ACC112 (cell line): Measurements from ENCODE around the gene ALCAM.
"Not testable (repeated sequence)": the region's sequence is repeated elsewhere in the genome, so short reads cannot be mapped to it uniquely, and the experiment has no call there.

Source experiments
- H2AFZ ChIP-seq: fragments of 200-600 bp; sonication (generic); one replicate; pipeline ENCODE4 v1.6.0; 2017; ENCODE audit warnings: antibody characterized with exemption, low read length; ENCODE audit not compliant: unreplicated experiment
- H3K27ac ChIP-seq: fragments of 200-600 bp; sonication (generic); 2 replicates; pipeline ENCODE4 v1.5.1; 2014; ENCODE audit warnings: low read depth, mild to moderate bottlenecking, antibody characterized with exemption, low read length, moderate library complexity
- H3K27me3 ChIP-seq: fragments of 200-600 bp; sonication (generic); 2 replicates; pipeline ENCODE4 v1.6.1; 2014; ENCODE audit warnings: mild to moderate bottlenecking, antibody characterized with exemption, low read length, moderate library complexity, mixed read lengths; ENCODE audit not compliant: insufficient read depth
- H3K36me3 ChIP-seq: fragments of 200-600 bp; sonication (generic); 2 replicates; pipeline ENCODE4 v1.6.1; 2016; ENCODE audit warnings: mild to moderate bottlenecking, antibody characterized with exemption, low read length, moderate library complexity, mixed read lengths; ENCODE audit not compliant: insufficient read depth
- H3K4me1 ChIP-seq: fragments of 200-600 bp; sonication (generic); one replicate; pipeline ENCODE4 v1.6.1; 2016; ENCODE audit warnings: low read length, mixed read lengths; ENCODE audit not compliant: insufficient read depth, unreplicated experiment, control insufficient read depth
- H3K4me3 ChIP-seq: fragments of 200-600 bp; sonication (generic); 2 replicates; pipeline ENCODE4 v1.5.1; 2014; ENCODE audit warnings: mild to moderate bottlenecking, low read depth, low read length
- H3K79me2 ChIP-seq: fragments of 200-600 bp; sonication (generic); one replicate; pipeline ENCODE4 v1.6.0; 2016; ENCODE audit warnings: low read length; ENCODE audit not compliant: control insufficient read depth, unreplicated experiment, insufficient read depth

The ALCAM gene

DNA sequence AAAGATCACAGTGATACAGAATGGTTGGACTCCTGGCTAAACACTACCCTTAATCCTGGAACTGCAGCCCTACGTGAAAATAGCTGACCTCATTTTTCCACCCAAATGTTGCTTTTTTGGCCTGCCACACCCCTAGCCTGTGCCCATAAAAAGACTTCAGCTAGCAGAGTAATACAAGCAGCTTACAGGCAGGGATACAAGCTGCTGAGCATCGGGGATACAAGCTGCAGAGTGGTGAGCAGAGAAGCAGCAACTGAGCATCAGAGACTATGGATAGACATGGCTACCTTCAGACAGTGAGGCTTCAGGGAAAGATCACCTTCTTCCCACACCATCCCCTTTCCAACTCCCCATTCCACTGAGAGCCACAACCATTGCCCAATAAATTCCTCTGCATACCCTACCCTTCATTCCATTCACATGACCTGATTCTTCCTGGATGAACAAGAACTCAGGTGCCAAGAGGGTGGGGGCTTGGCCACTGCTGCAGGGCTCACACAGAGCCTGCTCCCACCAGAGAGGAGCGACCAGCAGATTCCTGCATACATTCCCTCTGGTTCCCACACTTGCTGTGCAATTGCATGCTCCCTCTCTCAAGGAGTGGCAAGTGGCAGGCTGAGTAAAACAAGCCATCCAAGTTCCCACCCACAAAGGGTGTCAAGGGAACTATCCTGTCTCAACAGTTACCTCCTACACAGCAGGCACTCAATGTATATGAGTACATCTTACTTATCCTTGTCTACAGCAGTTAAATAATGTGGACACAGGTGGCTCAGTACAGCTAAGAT is 217.5 kb downstream of the ALCAM start:
- H2AFZ ChIP-seq: no peak overlapping the region
- H3K36me3 ChIP-seq: no peaks in the 10 kb centered on the region
- H3K4me1 ChIP-seq: peaks cover 4% of the 10 kb centered on the region
- H3K27me3 ChIP-seq: no peaks in the 10 kb centered on the region
- H3K79me2 ChIP-seq: no peaks in the 10 kb centered on the region
- no peak overlapping the region for H3K4me3 ChIP-seq
- no peak overlapping the region for H3K27ac ChIP-seq

- no peaks in the 10 kb centered on the region for H3K27me3 ChIP-seq
- no peak overlapping the region for H2AFZ ChIP-seq
- H3K27ac ChIP-seq: no peak overlapping the region
Measured at GRCh38 chr3:105593315-105593714, 226.6 kb downstream of the ALCAM start.

GRCh38 chr3:105594219-105594618 is 227.5 kb downstream of the ALCAM start:
- Histone ChIP-seq H3K79me2 (no peaks in the 10 kb centered on the region), H3K4me3 (peak overlapping the region; percentile 27; the same call in 1 of the 2 replicates)

More at GRCh38 chr3:105593315-105593714, 226.6 kb downstream of the ALCAM start:
- peaks cover 23% of the 10 kb centered on the region for H3K4me1 ChIP-seq
- no peak overlapping the region for H3K4me3 ChIP-seq
- H3K79me2 ChIP-seq: no peaks in the 10 kb centered on the region
- H3K36me3 ChIP-seq: 0 out of 2 replicates have a peak, but pooled peaks cover 6% of the 10 kb centered on the region

DNA sequence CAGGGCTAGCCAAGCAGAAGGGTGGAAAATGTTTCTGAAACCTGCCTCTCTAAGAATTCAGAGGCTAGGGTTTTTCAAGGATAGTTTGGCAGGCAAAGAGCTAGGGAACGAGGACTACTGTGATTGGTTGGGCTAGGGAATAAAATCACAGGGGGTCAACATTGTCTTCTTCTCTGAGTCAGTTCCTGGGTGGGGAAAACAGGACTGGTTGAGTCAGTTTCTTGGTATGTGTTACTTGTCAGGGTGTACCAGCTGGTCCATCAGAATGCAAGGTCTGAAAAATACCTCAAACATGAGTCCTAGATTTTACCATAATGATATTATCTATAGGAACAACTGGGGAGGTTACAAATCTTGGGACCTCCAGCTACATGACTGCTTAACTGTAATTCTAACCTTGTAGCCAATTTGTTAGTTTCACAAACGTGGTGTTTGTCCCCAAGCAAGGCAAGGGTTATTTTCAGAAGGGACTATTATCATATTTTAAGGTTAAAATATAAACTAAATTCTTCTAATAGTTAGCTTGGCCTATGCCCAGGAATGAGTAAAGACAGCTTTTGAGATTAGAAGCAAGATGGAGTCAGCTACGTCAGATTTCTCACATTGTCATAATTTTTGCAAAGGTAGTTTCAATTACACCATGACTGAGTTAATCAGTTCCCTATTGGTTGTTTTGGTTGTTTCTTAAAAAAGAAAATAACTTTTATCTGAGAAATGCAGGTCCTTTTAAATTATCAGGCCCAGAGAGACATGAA is 231.5 kb downstream of the ALCAM start:
- H3K36me3 ChIP-seq: 0 out of 2 replicates have a peak, but pooled peaks cover 6% of the 10 kb centered on the region
- H3K27ac ChIP-seq: peak overlapping the region; percentile 87
- peaks cover 32% of the 10 kb centered on the region for H3K4me1 ChIP-seq
- H3K4me3 ChIP-seq: peak overlapping the region; percentile 24; the same call in 1 of the 2 replicates
- no peaks in the 10 kb centered on the region for H3K79me2 ChIP-seq
- H3K27me3 ChIP-seq: no peaks in the 10 kb centered on the region
- peak overlapping the region; percentile 5 for H2AFZ ChIP-seq

More at GRCh38 chr3:105594219-105594618, 227.5 kb downstream of the ALCAM start:
- no peaks in the 10 kb centered on the region for H3K27me3 ChIP-seq
- peak overlapping the region; percentile 60 for H3K27ac ChIP-seq
- H3K4me1 ChIP-seq: peaks cover 32% of the 10 kb centered on the region
- 0 out of 2 replicates have a peak, but pooled peaks cover 6% of the 10 kb centered on the region for H3K36me3 ChIP-seq
- H2AFZ ChIP-seq: peak overlapping the region; percentile 54

- Histone ChIP-seq H3K4me3 (no peak overlapping the region), H3K4me1 (peaks cover 24% of the 10 kb centered on the region), H3K27ac (peak overlapping the region; percentile 87; the same call in 1 of the 2 replicates), H3K36me3 (0 out of 2 replicates have a peak, but pooled peaks cover 6% of the 10 kb centered on the region), H2AFZ (no peak overlapping the region), H3K27me3 (no peaks in the 10 kb centered on the region), H3K79me2 (no peaks in the 10 kb centered on the region)
Measured at GRCh38 chr3:105599350-105599749, 232.6 kb downstream of the ALCAM start.

GRCh38 chr3:105601756-105602155 is 235.0 kb downstream of the ALCAM start:
- H3K79me2 ChIP-seq, H2AFZ ChIP-seq, H3K27me3 ChIP-seq, H3K4me3 ChIP-seq, H3K27ac ChIP-seq, H3K36me3 ChIP-seq: not testable (repeated sequence)
- peaks cover 17% of the 10 kb centered on the region for H3K4me1 ChIP-seq

- H3K79me2 ChIP-seq, H3K27ac ChIP-seq, H3K4me3 ChIP-seq, H3K27me3 ChIP-seq, H3K36me3 ChIP-seq, H2AFZ ChIP-seq: not testable (repeated sequence)
- H3K4me1 ChIP-seq: peaks cover 17% of the 10 kb centered on the region
Measured at GRCh38 chr3:105602286-105602685, 235.6 kb downstream of the ALCAM start.

DNA sequence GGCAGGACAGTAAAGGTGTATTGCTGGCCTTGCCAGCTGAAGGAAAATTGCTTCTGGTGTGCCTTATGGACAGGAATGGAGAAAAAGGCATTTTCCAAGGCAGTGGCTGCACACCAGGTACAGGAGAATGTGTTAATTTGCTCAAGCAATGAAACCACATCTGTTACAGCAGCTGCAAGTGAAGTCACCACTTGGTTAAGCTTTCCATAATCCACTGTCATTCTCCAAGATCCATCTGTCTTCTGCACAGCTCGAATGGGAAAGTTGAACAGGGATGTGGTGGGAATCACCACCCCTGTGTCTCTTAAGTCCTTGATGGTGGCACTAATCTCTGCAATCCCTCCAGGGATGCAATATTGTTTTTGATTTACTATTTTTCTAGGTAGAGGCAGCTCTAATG is 236.8 kb downstream of the ALCAM start:
- not testable (repeated sequence) for H3K4me3 ChIP-seq, H3K4me1 ChIP-seq, H3K27me3 ChIP-seq, H2AFZ ChIP-seq, H3K36me3 ChIP-seq, H3K27ac ChIP-seq, H3K79me2 ChIP-seq

DNA sequence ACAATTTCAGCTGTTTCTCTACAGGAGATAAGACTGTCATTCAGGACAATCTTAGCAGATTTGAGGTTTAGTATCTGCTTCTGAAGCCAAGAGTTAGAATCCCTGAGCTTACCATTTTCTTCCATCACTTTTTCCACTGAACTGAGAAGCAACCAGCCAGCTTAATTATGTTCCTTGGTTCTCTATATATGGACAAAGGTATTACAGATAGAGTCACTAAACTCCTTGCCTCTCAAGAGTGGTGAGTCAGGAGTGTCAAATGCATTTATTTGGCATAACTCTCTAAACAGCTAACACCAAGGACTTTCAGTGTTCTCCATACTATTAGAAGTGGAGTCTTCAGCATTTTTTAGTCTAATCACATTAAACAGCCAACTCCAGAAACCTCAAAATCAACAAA is 239.3 kb downstream of the ALCAM start:
- H3K36me3 ChIP-seq: no peaks in the 10 kb centered on the region
- no peaks in the 10 kb centered on the region for H3K79me2 ChIP-seq
- no peak overlapping the region for H2AFZ ChIP-seq
- H3K27me3 ChIP-seq: no peaks in the 10 kb centered on the region
- no peaks in the 10 kb centered on the region for H3K4me1 ChIP-seq
- no peak overlapping the region for H3K27ac ChIP-seq
- H3K4me3 ChIP-seq: no peak overlapping the region

GRCh38 chr3:105608623-105609022 is 241.9 kb downstream of the ALCAM start:
- Histone ChIP-seq H2AFZ (no peak overlapping the region), H3K36me3 (no peaks in the 10 kb centered on the region), H3K4me3 (no peak overlapping the region)

More at GRCh38 chr3:105608623-105609022, 241.9 kb downstream of the ALCAM start:
- H3K27me3 ChIP-seq: no peaks in the 10 kb centered on the region
- no peak overlapping the region for H3K27ac ChIP-seq
- H3K79me2 ChIP-seq: no peaks in the 10 kb centered on the region
- no peaks in the 10 kb centered on the region for H3K4me1 ChIP-seq
